WERI-Rb-1 (cell line): ENCODE measurements around the gene EPB42.
"Not testable (repeated sequence)": the region's sequence is repeated elsewhere in the genome, so short reads cannot be mapped to it uniquely, and the experiment has no call there.

Source experiments
- DNase-seq: peaks from one replicate; pipeline ENCODE4 v3.0.0-alpha.2; 2020
- H3K27ac ChIP-seq: fragments of 250-450 bp; sonication (Bioruptor Pico); 2 replicates; pipeline ENCODE4 v1.5.1; 2020; ENCODE audit warnings: mild to moderate bottlenecking, moderate library complexity
- H3K27me3 ChIP-seq: fragments of 250-450 bp; sonication (Bioruptor Pico); 2 replicates; pipeline ENCODE4 v1.5.1; 2021; ENCODE audit warnings: mild to moderate bottlenecking, low read depth, moderate library complexity; ENCODE audit not compliant: insufficient read depth, severe bottlenecking
- H3K36me3 ChIP-seq: fragments of 250-450 bp; sonication (Bioruptor Pico); 2 replicates; pipeline ENCODE4 v1.5.1; 2020; ENCODE audit warnings: mild to moderate bottlenecking, moderate library complexity
- H3K4me3 ChIP-seq: 2 replicates; pipeline ENCODE4 v1.5.1; 2011; ENCODE audit warnings: low read depth, mild to moderate bottlenecking, control low read depth, low read length
- H3K9me3 ChIP-seq: fragments of 250-450 bp; sonication (Bioruptor Pico); 2 replicates; pipeline ENCODE4 v1.5.1; 2021; ENCODE audit warnings: mild to moderate bottlenecking, moderate library complexity; ENCODE audit not compliant: severe bottlenecking
- CTCF ChIP-seq: IDR thresholded peaks from 2 replicates; pipeline ENCODE4 v1.5.1; 2011; ENCODE audit warnings: low read depth, mild to moderate bottlenecking, control low read depth, inconsistent platforms, low read length

Gene EPB42

GRCh38 chr15:43199945-43200488, 20.8 kb downstream of the EPB42 start:
- no peaks in the 10 kb centered on the region for H3K36me3 ChIP-seq
- no peaks in the 10 kb centered on the region for H3K27me3 ChIP-seq
- no peak for DNase-seq
- H3K27ac ChIP-seq: no peak overlapping the region
- no peak overlapping the region for H3K4me3 ChIP-seq
- no peaks in the 10 kb centered on the region for H3K9me3 ChIP-seq
- TF ChIP-seq CTCF: no peak

DNA sequence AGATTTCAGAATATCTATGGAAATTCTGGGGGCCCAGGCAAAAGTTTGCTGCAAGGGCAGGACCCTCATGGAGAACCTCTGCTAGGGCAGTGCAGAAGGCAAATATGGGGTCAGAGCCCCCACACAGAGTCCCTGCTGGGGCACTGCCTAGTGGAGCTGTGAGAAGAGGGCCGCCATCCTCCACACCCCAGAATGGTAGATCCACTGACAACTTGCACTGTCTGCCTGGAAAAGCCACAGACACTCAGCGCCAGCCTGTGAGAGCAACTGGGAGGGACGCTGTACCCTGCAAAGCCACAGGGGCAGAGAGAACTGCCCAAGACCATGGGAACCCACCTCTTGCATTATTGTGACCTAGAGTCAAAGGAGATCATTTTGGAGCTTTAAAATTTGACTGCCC, 21.8 kb downstream of the EPB42 start:
- H3K27ac ChIP-seq: no peak overlapping the region
- H3K9me3 ChIP-seq: no peaks in the 10 kb centered on the region
- DNase-seq: no peak
- H3K36me3 ChIP-seq: 0 out of 2 replicates have a peak, but pooled peaks cover 5% of the 10 kb centered on the region
- no peak for TF ChIP-seq CTCF
- H3K27me3 ChIP-seq: no peaks in the 10 kb centered on the region
- no peak overlapping the region for H3K4me3 ChIP-seq

- not testable (repeated sequence) for H3K27ac ChIP-seq, H3K4me3 ChIP-seq, H3K9me3 ChIP-seq, H3K36me3 ChIP-seq, H3K27me3 ChIP-seq, DNase-seq
Measured at GRCh38 chr15:43198556-43198955, 22.3 kb downstream of the EPB42 start.

DNA sequence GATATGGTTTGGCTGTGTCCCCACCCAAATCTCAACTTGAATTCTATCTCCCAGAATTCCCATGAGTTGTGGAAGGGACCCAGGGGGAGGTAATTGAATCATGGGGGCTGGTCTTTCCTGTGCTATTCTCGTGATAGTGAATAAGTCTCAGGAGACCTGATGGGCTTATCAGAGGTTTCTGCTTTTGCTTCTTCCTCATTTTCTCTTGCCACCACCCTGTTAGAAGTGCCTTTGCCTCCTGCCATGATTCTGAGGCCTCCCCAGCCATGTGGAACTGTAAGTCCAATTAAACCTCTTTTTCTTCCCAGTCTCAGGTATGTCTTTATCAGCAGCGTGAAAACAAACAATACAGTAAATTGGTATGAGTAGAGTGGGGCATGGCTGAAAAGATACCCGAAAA, 23.0 kb downstream of the EPB42 start:
- not testable (repeated sequence) for DNase-seq, H3K36me3 ChIP-seq, H3K27me3 ChIP-seq, H3K27ac ChIP-seq, H3K4me3 ChIP-seq, H3K9me3 ChIP-seq

DNA sequence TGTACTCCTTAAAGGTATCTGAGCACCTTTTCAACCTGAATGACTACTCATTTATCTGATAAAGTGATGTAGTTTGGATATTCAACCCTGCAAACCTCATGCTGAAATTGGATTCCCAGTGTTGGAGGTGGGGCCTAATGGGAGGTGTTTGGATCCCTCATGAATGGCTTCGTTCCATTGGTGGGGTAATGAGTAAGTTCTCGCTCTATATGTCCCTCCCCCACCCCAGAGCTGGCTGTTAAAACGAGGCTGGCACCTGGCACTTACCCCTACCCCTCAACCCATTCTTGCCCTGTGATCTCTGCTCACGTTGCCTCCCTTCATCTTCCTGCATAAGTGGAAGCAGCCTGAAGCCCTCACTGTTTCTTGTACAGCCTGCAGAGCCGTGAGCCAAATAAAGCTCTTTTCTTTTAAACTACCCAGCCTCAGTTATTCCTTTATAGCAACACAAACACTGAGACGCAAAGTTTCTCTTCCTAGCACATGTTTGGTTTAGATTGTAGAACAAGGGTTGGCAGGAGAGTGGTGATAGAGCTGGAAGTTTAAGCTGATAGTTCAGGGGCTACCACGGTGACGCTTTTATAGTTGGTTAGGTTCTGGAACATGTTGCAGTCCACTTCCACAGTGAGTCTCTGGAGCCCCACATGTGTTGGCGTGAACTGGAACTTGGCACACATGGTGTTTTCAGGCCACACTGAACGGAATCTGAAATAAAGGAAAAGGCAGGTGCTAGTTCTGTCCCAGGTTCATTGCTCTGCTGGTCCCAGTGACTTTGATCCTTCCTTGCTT, 23.9 kb downstream of the EPB42 start:
- TF ChIP-seq CTCF: no peak

DNA sequence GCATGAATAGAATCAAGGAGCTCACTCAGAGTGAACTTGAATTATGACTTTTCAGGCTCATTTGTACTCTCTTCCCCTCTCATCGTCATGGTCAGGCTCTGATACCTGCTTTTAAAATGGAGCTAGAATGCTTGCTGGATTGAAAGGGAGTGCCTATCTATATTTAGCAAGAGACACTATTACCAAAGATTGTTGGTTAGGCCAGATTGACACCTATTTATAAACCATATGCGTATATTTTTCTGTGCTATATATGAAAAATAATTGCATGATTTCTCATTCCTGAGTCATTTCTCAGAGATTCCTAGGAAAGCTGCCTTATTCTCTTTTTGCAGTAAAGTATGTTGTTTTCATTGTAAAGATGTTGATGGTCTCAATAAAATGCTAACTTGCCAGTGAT, 26.0 kb downstream of the EPB42 start:
- Histone ChIP-seq H3K4me3 (no peak overlapping the region), H3K36me3 (peaks cover 22% of the 10 kb centered on the region), H3K9me3 (no peaks in the 10 kb centered on the region), H3K27ac (no peak overlapping the region), H3K27me3 (no peaks in the 10 kb centered on the region)
- TF ChIP-seq CTCF: no peak
- no peak for DNase-seq

More for the DNA sequence above, 23.9 kb downstream of the EPB42 start:
- no peak overlapping the region for H3K27ac ChIP-seq
- H3K27me3 ChIP-seq: no peaks in the 10 kb centered on the region
- peaks cover 14% of the 10 kb centered on the region for H3K36me3 ChIP-seq
- H3K9me3 ChIP-seq: no peaks in the 10 kb centered on the region
- no peak overlapping the region for H3K4me3 ChIP-seq
- DNase-seq: no peak

GRCh38 chr15:43193710-43194109, 27.1 kb downstream of the EPB42 start:
- Histone ChIP-seq H3K36me3 (peaks cover 25% of the 10 kb centered on the region), H3K9me3 (no peaks in the 10 kb centered on the region), H3K27ac (no peak overlapping the region), H3K4me3 (no peak overlapping the region), H3K27me3 (no peaks in the 10 kb centered on the region)
- DNase-seq: no peak
- TF ChIP-seq CTCF: no peak
